HepG2 (cell line): ENCODE measurements around the gene CATSPERD. TPM values are rescaled to one million over a fixed set of nuclear protein-coding genes. Genes with fewer than 3 reads are reported as not detected.

Experiments
- ATAC-seq: fragments of 200-7000 bp; cut with Tn5 transposase; 3 replicates; pipeline ENCODE4 v1.9.1; 2020; ENCODE audit warnings: mild to moderate bottlenecking, moderate library complexity
- BruUV-seq: library from RNA; stranded (reverse); fragments of 400-500 nt; replicated peaks from 2 replicates; lab custom pipeline; 2021; lab: Mats Ljungman, UMichigan
- CTCF ChIA-PET: fragments of 300-600 bp; formaldehyde crosslinking; extraction: SDS; loops from one replicate; lab custom pipeline; 2021; ENCODE audit warnings: low total read pairs, inconsistent platforms, low intra/inter-chr PET ratio; lab: Yijun Ruan, JAX
- POLR2A ChIA-PET: fragments of 350-600 bp; sonication (Branson Sonifier 250); formaldehyde crosslinking; loops from one replicate; lab custom pipeline; 2020; ENCODE audit warnings: antibody characterized with exemption, inconsistent platforms; lab: Yijun Ruan, JAX
- DNase-seq: peaks from one replicate; pipeline ENCODE4 v3.0.0-alpha.2; 2015; ENCODE audit warnings: low spot score
- FAIRE-seq: peaks from 3 replicates; lab custom pipeline; 2011; peaks lifted over from hg19 to GRCh38; lab: Jason Lieb, UNC
- H2AFZ ChIP-seq: one replicate; pipeline ENCODE4 v1.6.1; 2011; ENCODE audit warnings: low read length, inconsistent platforms
- H3K27ac ChIP-seq: fragments of 300-600 bp; 3 replicates; pipeline ENCODE4 v1.8.0; 2011; ENCODE audit warnings: mixed run types, mild to moderate bottlenecking, mixed read lengths, low read length, inconsistent platforms; ENCODE audit not compliant: insufficient read depth; ENCODE audit errors: extremely low read length
- H3K27me3 ChIP-seq, 2 experiments: fragments of 200-600 bp in 1 of 2; 2 replicates in 1 of 2; 3 replicates in 1 of 2; pipeline versions ENCODE4 v1.6.0 to v1.8.0; 2011; ENCODE audit warnings: low read length in 2 of 2, mild to moderate bottlenecking in 2 of 2, moderate library complexity in 2 of 2, inconsistent platforms in 1 of 2; ENCODE audit not compliant: insufficient read depth in 2 of 2, control insufficient read depth in 1 of 2
- H3K36me3 ChIP-seq, 2 experiments: fragments of 200-600 bp in 1 of 2; replicated peaks in 1 of 2; 2 replicates in 1 of 2; 3 replicates in 1 of 2; pipeline versions ENCODE4 v1.5.1 to v1.8.0; 2011; ENCODE audit warnings: low read length in 2 of 2, inconsistent platforms in 1 of 2; ENCODE audit not compliant: insufficient read depth in 2 of 2, control insufficient read depth in 1 of 2
- H3K4me1 ChIP-seq: 2 replicates; pipeline ENCODE4 v1.5.1; 2012; ENCODE audit warnings: low read length, inconsistent platforms; ENCODE audit not compliant: insufficient read depth
- H3K4me2 ChIP-seq: 2 replicates; pipeline ENCODE4 v1.6.0; 2011; ENCODE audit warnings: low read depth, low read length, inconsistent platforms
- H3K4me3 ChIP-seq, 3 experiments: fragments of 200-600 bp in 1 of 3; sonication (generic), shearing (Covaris generic) in 1 of 3; replicated peaks in 1 of 3; 2 replicates each; pipeline ENCODE4 v1.5.1; 2011 to 2016; ENCODE audit warnings: low read length in 3 of 3, inconsistent platforms in 2 of 3, low read depth in 2 of 3, mild to moderate bottlenecking in 2 of 3, control low read depth in 1 of 3, mixed read lengths in 1 of 3; ENCODE audit not compliant: insufficient read depth in 1 of 3
- H3K79me2 ChIP-seq: one replicate; pipeline ENCODE4 v1.6.1; 2011; ENCODE audit warnings: low read length, inconsistent platforms; ENCODE audit not compliant: insufficient read depth
- H3K9ac ChIP-seq: 2 replicates; pipeline ENCODE4 v1.6.0; 2011; ENCODE audit warnings: mild to moderate bottlenecking, low read depth, low read length, inconsistent platforms; ENCODE audit not compliant: insufficient read depth
- H3K9me3 ChIP-seq: 2 replicates; pipeline ENCODE4 v1.5.1; 2012; ENCODE audit warnings: mild to moderate bottlenecking, low read length
- H4K20me1 ChIP-seq: 2 replicates; pipeline ENCODE4 v1.6.0; 2011; ENCODE audit warnings: inconsistent platforms, mild to moderate bottlenecking, low read length, moderate library complexity; ENCODE audit not compliant: insufficient read depth
- AGO2 ChIP-seq: fragments of 200-400 bp; formaldehyde crosslinking; optimal IDR thresholded peaks from 2 replicates; pipeline ENCODE3; 2017; ENCODE audit warnings: mild to moderate bottlenecking, low read depth, low read length, moderate library complexity
- ESRRA ChIP-seq: sonication (generic); formaldehyde crosslinking; IDR thresholded peaks from 2 replicates; pipeline ENCODE4 v1.5.1; 2020; ENCODE audit warnings: mild to moderate bottlenecking, low read depth, missing genetic modification reagents
- HDAC1 ChIP-seq: sonication (generic); formaldehyde crosslinking; IDR thresholded peaks from 2 replicates; pipeline ENCODE4 v1.5.1; 2020; ENCODE audit warnings: mild to moderate bottlenecking, missing genetic modification reagents
- HNF4A ChIP-seq: sonication (generic); formaldehyde crosslinking; IDR thresholded peaks from 2 replicates; pipeline ENCODE4 v1.4.0; 2020; ENCODE audit warnings: missing genetic modification reagents
- JARID2 ChIP-seq: sonication (generic); formaldehyde crosslinking; IDR thresholded peaks from 2 replicates; pipeline ENCODE4 v1.8.1; 2023; ENCODE audit warnings: missing genetic modification reagents, inconsistent platforms; ENCODE audit not compliant: insufficient replicate concordance
- MTA1 ChIP-seq: sonication (generic); formaldehyde crosslinking; IDR thresholded peaks from 2 replicates; pipeline ENCODE4 v1.4.0; 2020; ENCODE audit warnings: missing genetic modification reagents, mild to moderate bottlenecking, borderline replicate concordance
- NR2C2 ChIP-seq: sonication (generic); formaldehyde crosslinking; IDR thresholded peaks from 2 replicates; pipeline ENCODE4 v1.4.0; 2020; ENCODE audit warnings: missing genetic modification reagents, mild to moderate bottlenecking, moderate library complexity, borderline replicate concordance
- NR2F1 ChIP-seq, 2 experiments: fragments of 450-650 bp in 1 of 2; formaldehyde crosslinking in 1 of 2; IDR thresholded peaks; 2 replicates each; pipeline versions ENCODE4 v1.5.0 to v1.6.1; 2016 to 2020; ENCODE audit warnings: mild to moderate bottlenecking in 1 of 2, missing compliant biosample characterization in 1 of 2, missing genetic modification reagents in 1 of 2, moderate library complexity in 1 of 2
- NR2F2 ChIP-seq: IDR thresholded peaks from 2 replicates; pipeline ENCODE4 v1.6.1; 2012; ENCODE audit warnings: low read depth, inconsistent platforms, borderline replicate concordance
- NR2F6 ChIP-seq, 2 experiments: IDR thresholded peaks; 2 replicates each; pipeline ENCODE4 v1.6.1; 2016; ENCODE audit warnings: antibody characterized with exemption in 1 of 2, mild to moderate bottlenecking in 1 of 2
- RARA ChIP-seq: IDR thresholded peaks from 2 replicates; pipeline ENCODE4 v1.6.1; 2016; ENCODE audit warnings: missing genetic modification reagents, missing compliant biosample characterization
- RXRA ChIP-seq: sonication (generic); formaldehyde crosslinking; IDR thresholded peaks from 2 replicates; pipeline ENCODE4 v1.5.1; 2020; ENCODE audit warnings: missing genetic modification reagents
- SALL1 ChIP-seq: sonication (generic); formaldehyde crosslinking; IDR thresholded peaks from 2 replicates; pipeline ENCODE4 v1.8.0; 2022; ENCODE audit warnings: mild to moderate bottlenecking, missing genetic modification reagents
- ZBTB38 ChIP-seq: sonication (generic); formaldehyde crosslinking; IDR thresholded peaks from 2 replicates; pipeline ENCODE4 v1.5.1; 2020; ENCODE audit warnings: mild to moderate bottlenecking, missing genetic modification reagents
- ZFX ChIP-seq: sonication (generic); formaldehyde crosslinking; IDR thresholded peaks from 2 replicates; pipeline ENCODE4 v1.4.0; 2020; ENCODE audit warnings: mild to moderate bottlenecking, low read depth, missing genetic modification reagents, moderate library complexity
- ZNF263 ChIP-seq: sonication (generic); formaldehyde crosslinking; IDR thresholded peaks from 2 replicates; pipeline ENCODE4 v1.4.0; 2020; ENCODE audit warnings: missing genetic modification reagents
- ZNF850 ChIP-seq: sonication (generic); formaldehyde crosslinking; conservative IDR thresholded peaks from 2 replicates; pipeline ENCODE4 v1.9.0; 2021; ENCODE audit warnings: mild to moderate bottlenecking, missing genetic modification reagents
- WGBS: methylation state at CpG from one replicate; pipeline ENCODE4 v1.1.6; 2017; ENCODE audit warnings: low lambda C conversion rate; 5-methylcytosine and 5-hydroxymethylcytosine counted together
- in situ Hi-C: cut with HindIII; loops from 2 replicates; pipeline ENCODE4 v1.10.0; 2017; ENCODE audit warnings: low pct_unique_long_range_greater_than_20kb; ENCODE audit not compliant: extremely low pct_ligation_motif_present
- intact Hi-C: fragments of 100-400 bp; cut with micrococcal nuclease; formaldehyde crosslinking; loops from one replicate; pipeline ENCODE4 v1.10.0; 2022; ENCODE audit not compliant: unreplicated experiment
- polyA plus RNA-seq, 8 experiments: library from polyadenylated mRNA; depleted of rRNA in 3 of 8; stranded (reverse) in 7 of 8; unstranded in 1 of 8; fragments of >200 nt; fragmentation: Illumina TruSeq in 4 of 8; extraction: Trizol in 4 of 8; gene quantifications; 2 replicates each; pipeline versions ENCODE4 v1.2.1 to v1.2.3, GENCODE V29; 2011 to 2016; ENCODE audit warnings: low read depth in 4 of 8, missing spikeins in 1 of 8, mixed read lengths in 1 of 8; ENCODE audit not compliant: insufficient read depth in 1 of 8
- total RNA-seq, 5 experiments: library from RNA; depleted of rRNA; stranded (reverse); fragments of >200 nt; fragmentation: Illumina TruSeq; extraction: Trizol; gene quantifications; 2 replicates each; pipeline ENCODE4 v1.2.3, GENCODE V29; 2016; ENCODE audit warnings: low read depth in 1 of 5
- TF ChIP-seq, protein P1 (sequence below): sonication (generic); formaldehyde crosslinking; IDR thresholded peaks from 2 replicates; pipeline ENCODE4 v1.5.0; 2020; ENCODE audit warnings: missing genetic modification reagents
- TF ChIP-seq, protein P2 (sequence below): sonication (generic); formaldehyde crosslinking; conservative IDR thresholded peaks from 2 replicates; pipeline ENCODE4 v1.4.0; 2020; ENCODE audit warnings: mild to moderate bottlenecking, missing genetic modification reagents, moderate library complexity

The CATSPERD gene
- total and polyA plus RNA-seq, 2 of the 13 experiments (the other 11 are each of a cell fraction or from before 2014, with no cell fraction given), result 0.04 TPM; not detected in 1

DNA sequence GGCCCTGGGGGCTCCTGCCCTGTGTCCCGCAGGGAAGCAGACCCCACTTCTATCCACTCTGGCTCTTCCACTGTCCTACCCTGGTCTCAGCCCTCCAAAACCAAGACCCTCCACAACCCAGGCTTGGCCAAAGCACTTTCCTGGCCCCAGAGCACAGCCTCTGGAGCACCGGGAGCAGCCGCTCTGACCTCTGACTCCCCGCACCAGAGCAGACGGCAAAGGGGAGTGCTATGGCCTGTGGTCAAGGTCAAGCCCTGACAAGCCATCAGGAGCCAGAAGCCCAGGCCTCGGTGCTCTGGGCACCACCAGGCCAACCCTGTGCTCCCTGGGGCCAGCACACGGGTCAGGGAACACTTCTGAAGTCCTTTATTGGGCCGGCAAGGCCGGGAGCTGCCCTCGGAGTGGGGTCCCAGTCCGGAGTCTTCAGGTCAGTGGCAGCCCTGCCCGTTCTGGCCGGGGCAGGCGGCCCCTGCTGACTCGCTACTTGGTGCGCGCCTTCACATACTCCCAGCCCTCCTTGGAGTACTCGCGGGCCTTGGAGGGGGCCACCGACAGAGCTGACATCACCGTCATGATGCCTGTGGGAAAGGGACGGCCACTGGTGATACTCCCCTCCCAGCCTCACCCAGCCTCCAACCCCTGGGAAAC lies 42.2 kb upstream of the CATSPERD start:
- intact Hi-C loops, result no loop called here
- H3K4me2 ChIP-seq, result no peak overlapping the region
- no peaks in the 10 kb centered on the region for H4K20me1 ChIP-seq
- H3K4me1 ChIP-seq, result peaks cover 25% of the 10 kb centered on the region
- CTCF ChIA-PET, result no interaction called here
- no peak for FAIRE-seq
- no peak overlapping the region for H3K9ac ChIP-seq
- no peak for DNase-seq
- POLR2A ChIA-PET, result interaction anchor here (1.5 kb wide), 1 partner anchor 56 kb away, joined by 4 read pairs; the partner anchor contains the start of genes SAFB and SAFB2
- no peaks in the 10 kb centered on the region for H3K9me3 ChIP-seq
- ATAC-seq, result no peak
- no peak overlapping the region for H3K27ac ChIP-seq
- H2AFZ ChIP-seq, result no peak overlapping the region
- no peaks in the 10 kb centered on the region; a peak in 1 of 5 replicates for H3K27me3 ChIP-seq
- no peaks in the 10 kb centered on the region for H3K36me3 ChIP-seq
- no peak overlapping the region for H3K4me3 ChIP-seq
- H3K79me2 ChIP-seq, result peaks cover 7% of the 10 kb centered on the region
- no TSS peak for BruUV-seq
- in situ Hi-C loops, result no loop called here
- 96% methylated on average over 4 of the region's 22 CpGs for WGBS
- TF ChIP-seq AGO2 (peak; percentile 51), RXRA (CRISPR knock-in tag) (peak; percentile 39; the same call in 1 of the 2 replicates), ZNF263 (CRISPR knock-in tag) (peak; percentile 99), NR2C2 (CRISPR knock-in tag) (peak; percentile 65), JARID2 (no peak), NR2F6 (IDR thresholded peaks at IDR 0.05) (peak; percentile 61; the same call in 1 of the 2 replicates), NR2F6 (CRISPR knock-in tag; IDR thresholded peaks at IDR 0.05) (peak; percentile 44; the same call in 1 of the 2 replicates), NR2F1 (CRISPR knock-in tag; IDR thresholded peaks at IDR 0.05) (0 out of 4 replicates have a peak, but pooled peaks have one; percentile 12 to 21), ZNF850 (CRISPR knock-in tag) (no peak), ZBTB38 (CRISPR knock-in tag) (0 out of 2 replicates have a peak, but pooled peaks have one; percentile 57), ESRRA (peak; percentile 44; the same call in 1 of the 2 replicates), HNF4A (CRISPR knock-in tag) (peak; percentile 35; the same call in 1 of the 2 replicates), RARA (CRISPR knock-in tag) (0 out of 2 replicates have a peak, but pooled peaks have one; percentile 26), HDAC1 (0 out of 2 replicates have a peak, but pooled peaks have one; percentile 23), NR2F2 (0 out of 2 replicates have a peak, but pooled peaks have one; percentile 44), ZFX (CRISPR knock-in tag) (peak; percentile 42; the same call in 1 of the 2 replicates), SALL1 (CRISPR knock-in tag) (peak; percentile 8; the same call in 1 of the 2 replicates), MTA1 (peak; percentile 19; the same call in 1 of the 2 replicates)
- TF ChIP-seq, protein P1, sequence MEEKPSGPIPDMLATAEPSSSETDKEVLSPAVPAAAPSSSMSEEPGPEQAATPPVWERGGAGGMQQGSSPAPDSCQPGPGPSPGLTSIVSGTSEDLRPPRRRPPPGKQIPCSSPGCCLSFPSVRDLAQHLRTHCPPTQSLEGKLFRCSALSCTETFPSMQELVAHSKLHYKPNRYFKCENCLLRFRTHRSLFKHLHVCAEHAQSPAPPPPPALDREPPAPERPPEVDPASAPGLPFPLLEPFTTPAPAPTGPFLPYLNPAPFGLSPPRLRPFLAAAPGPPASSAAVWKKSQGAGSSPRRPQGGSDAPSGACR (CRISPR knock-in tag), result no peak
- TF ChIP-seq, protein P2, sequence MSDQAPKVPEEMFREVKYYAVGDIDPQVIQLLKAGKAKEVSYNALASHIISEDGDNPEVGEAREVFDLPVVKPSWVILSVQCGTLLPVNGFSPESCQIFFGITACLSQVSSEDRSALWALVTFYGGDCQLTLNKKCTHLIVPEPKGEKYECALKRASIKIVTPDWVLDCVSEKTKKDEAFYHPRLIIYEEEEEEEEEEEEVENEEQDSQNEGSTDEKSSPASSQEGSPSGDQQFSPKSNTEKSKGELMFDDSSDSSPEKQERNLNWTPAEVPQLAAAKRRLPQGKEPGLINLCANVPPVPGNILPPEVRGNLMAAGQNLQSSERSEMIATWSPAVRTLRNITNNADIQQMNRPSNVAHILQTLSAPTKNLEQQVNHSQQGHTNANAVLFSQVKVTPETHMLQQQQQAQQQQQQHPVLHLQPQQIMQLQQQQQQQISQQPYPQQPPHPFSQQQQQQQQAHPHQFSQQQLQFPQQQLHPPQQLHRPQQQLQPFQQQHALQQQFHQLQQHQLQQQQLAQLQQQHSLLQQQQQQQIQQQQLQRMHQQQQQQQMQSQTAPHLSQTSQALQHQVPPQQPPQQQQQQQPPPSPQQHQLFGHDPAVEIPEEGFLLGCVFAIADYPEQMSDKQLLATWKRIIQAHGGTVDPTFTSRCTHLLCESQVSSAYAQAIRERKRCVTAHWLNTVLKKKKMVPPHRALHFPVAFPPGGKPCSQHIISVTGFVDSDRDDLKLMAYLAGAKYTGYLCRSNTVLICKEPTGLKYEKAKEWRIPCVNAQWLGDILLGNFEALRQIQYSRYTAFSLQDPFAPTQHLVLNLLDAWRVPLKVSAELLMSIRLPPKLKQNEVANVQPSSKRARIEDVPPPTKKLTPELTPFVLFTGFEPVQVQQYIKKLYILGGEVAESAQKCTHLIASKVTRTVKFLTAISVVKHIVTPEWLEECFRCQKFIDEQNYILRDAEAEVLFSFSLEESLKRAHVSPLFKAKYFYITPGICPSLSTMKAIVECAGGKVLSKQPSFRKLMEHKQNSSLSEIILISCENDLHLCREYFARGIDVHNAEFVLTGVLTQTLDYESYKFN (CRISPR knock-in tag), result 0 out of 2 replicates have a peak, but pooled peaks have one; percentile 35
